ENCODE measurements around the gene OSBPL9.

The OSBPL9 gene

DNA sequence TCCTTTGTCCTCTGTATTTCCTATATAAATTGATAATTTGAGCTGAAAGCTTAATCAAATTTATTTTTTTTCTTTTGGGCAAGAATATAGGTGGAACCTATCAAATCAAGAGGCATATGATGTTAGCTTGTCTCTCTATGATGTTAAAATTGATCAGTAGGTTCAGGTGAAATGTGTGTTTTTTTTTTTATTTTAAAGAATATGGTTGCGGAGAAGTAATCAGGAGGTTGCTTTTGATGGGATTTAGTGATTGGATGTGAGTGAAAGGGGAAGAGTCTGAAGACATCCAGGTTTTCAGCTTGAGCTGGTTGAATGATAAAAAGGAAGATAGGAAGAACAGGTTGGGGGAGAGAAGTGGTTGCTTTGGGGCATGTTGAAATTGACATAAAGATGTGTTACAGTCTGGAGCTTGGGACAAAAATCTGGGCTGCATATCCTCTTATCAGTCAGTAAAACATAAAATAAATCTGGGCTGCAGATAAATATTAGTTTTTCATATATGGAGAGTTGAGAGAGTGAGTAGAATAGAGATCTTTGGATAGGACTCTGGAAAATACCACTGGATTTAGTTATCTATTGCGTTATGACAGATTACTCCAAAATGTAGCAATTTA lies 5.1 kb downstream of the OSBPL9 start:
- Mint-ChIP-seq H3K4me1 (peaks cover 52% of the 10 kb centered on the region), H3K27me3 (ENCODE audit: low read depth, poor library complexity) (peaks cover 3% of the 10 kb centered on the region), H3K36me3 (ENCODE audit: low read depth) (no peaks in the 10 kb centered on the region), H3K9me3 (no peaks in the 10 kb centered on the region), H3K27ac (peak overlapping the region; percentile 49), H3K4me3 (no peak overlapping the region)
- DNase-seq = no peak
- no peak for TF ChIP-seq CTCF (IDR thresholded peaks at IDR 0.05)

GRCh38 chr1:51622455-51622913 lies 5.6 kb downstream of the OSBPL9 start:
- TF ChIP-seq CTCF (IDR thresholded peaks at IDR 0.05) = no peak
- peaks cover 3% of the 10 kb centered on the region for H3K27me3 Mint-ChIP-seq (ENCODE audit: low read depth, poor library complexity)
- no peaks in the 10 kb centered on the region for H3K36me3 Mint-ChIP-seq (ENCODE audit: low read depth)
- peaks cover 46% of the 10 kb centered on the region for H3K4me1 Mint-ChIP-seq
- H3K27ac Mint-ChIP-seq = no peak overlapping the region
- no peaks in the 10 kb centered on the region for H3K9me3 Mint-ChIP-seq
- no peak overlapping the region for H3K4me3 Mint-ChIP-seq
- no peak for DNase-seq

DNA sequence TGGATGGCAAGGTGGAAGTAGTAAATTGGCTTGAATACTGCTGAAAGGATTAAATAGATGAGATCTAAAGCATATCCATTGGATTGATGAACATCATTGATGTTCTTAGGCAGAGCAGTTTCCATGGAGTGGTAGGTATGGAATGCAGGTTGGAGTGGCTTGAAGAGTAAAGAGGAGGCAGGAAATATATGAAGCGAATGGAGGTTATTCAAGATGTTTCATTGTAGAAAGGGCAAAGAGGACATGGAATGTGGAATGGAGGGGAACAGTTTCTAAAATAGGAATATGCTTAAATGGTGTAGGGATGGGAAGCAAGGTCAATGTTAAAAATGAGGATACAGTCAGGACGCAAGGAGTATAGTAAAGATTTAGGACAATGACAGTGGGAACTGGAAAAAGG lies 6.1 kb downstream of the OSBPL9 start:
- TF ChIP-seq CTCF (IDR thresholded peaks at IDR 0.05) = no peak
- H3K36me3 Mint-ChIP-seq (ENCODE audit: low read depth) = no peaks in the 10 kb centered on the region
- no peaks in the 10 kb centered on the region for H3K27me3 Mint-ChIP-seq (ENCODE audit: low read depth, poor library complexity)
- no peak overlapping the region for H3K27ac Mint-ChIP-seq
- DNase-seq = no peak
- H3K4me1 Mint-ChIP-seq = peaks cover 41% of the 10 kb centered on the region
- no peak overlapping the region for H3K4me3 Mint-ChIP-seq
- H3K9me3 Mint-ChIP-seq = no peaks in the 10 kb centered on the region

- TF ChIP-seq CTCF (IDR thresholded peaks at IDR 0.05) = no peak
- DNase-seq = no peak
- peaks cover 37% of the 10 kb centered on the region for H3K4me1 Mint-ChIP-seq
- no peaks in the 10 kb centered on the region for H3K36me3 Mint-ChIP-seq (ENCODE audit: low read depth)
- H3K4me3 Mint-ChIP-seq = no peak overlapping the region
- no peaks in the 10 kb centered on the region for H3K27me3 Mint-ChIP-seq (ENCODE audit: low read depth, poor library complexity)
- no peak overlapping the region for H3K27ac Mint-ChIP-seq
- no peaks in the 10 kb centered on the region for H3K9me3 Mint-ChIP-seq
Measured at GRCh38 chr1:51623450-51623849, 6.6 kb downstream of the OSBPL9 start.

DNA sequence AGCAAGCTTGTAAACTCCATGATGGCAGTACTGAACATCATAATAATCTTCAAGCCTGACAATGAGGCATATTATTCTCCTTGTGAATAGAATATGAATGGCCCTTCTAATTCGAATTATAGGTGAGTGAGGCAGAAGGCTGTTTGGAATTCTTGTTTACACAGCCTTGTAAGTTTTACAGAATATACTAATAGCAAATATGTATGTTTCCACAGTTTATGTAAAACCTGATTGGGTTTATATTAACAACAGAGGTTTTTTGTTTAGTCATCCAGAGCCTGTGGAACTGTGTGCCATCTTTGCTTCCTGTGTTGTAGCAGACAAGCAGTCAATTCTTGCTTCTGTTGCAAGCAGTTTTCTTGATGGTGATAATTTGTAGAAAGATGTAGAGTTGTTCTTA lies 8.0 kb downstream of the OSBPL9 start:
- Mint-ChIP-seq H3K9me3 (no peaks in the 10 kb centered on the region), H3K4me1 (peaks cover 25% of the 10 kb centered on the region), H3K27me3 (ENCODE audit: low read depth, poor library complexity) (no peaks in the 10 kb centered on the region), H3K27ac (no peak overlapping the region), H3K4me3 (no peak overlapping the region), H3K36me3 (ENCODE audit: low read depth) (no peaks in the 10 kb centered on the region)
- DNase-seq = no peak
- TF ChIP-seq CTCF (IDR thresholded peaks at IDR 0.05) = no peak

DNA sequence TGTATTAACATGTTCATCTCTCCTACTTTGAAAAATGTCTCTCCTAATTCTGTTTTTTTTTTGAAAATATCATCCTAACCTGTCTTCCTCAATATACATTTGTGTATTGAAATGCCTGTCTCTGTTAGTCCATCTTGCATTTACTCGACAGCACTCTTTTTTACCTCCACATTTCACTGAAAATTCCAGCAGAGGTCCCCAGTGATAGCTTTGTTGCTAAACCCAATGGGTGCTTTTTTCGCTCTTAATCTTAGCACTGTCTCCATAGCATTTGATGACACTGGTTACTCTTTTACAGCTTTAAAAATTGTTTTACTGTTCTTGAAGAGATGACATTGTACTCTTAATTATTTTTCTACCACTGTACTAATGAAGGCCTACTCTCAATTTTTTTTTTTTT lies 10.8 kb downstream of the OSBPL9 start:
- no peaks in the 10 kb centered on the region for H3K27me3 Mint-ChIP-seq (ENCODE audit: low read depth, poor library complexity)

More for the DNA sequence above, 10.8 kb downstream of the OSBPL9 start:
- no peak for DNase-seq
- no peak overlapping the region for H3K4me3 Mint-ChIP-seq
- peaks cover 5% of the 10 kb centered on the region for H3K4me1 Mint-ChIP-seq
- no peak overlapping the region for H3K27ac Mint-ChIP-seq
- H3K9me3 Mint-ChIP-seq = no peaks in the 10 kb centered on the region
- H3K36me3 Mint-ChIP-seq (ENCODE audit: low read depth) = no peaks in the 10 kb centered on the region
- no peak for TF ChIP-seq CTCF (IDR thresholded peaks at IDR 0.05)
